Measurements from ENCODE around the gene GLIS1.

Gene GLIS1

GRCh38 chr1:53511323-53511932 is 227.5 kb downstream of the GLIS1 start:
- DNase-seq (ENCODE audit: low read depth in 2 of 2, low spot score in 1 of 2) = no peak

- DNase-seq (ENCODE audit: low read depth in 2 of 2, low spot score in 1 of 2) = no peak
These were observed 228.7 kb downstream of the GLIS1 start for GRCh38 chr1:53510215-53510614.

GRCh38 chr1:53509775-53510174 is 229.2 kb downstream of the GLIS1 start:
- no peak for DNase-seq (ENCODE audit: low read depth in 2 of 2, low spot score in 1 of 2)

- DNase-seq (ENCODE audit: low read depth in 2 of 2, low spot score in 1 of 2) = no peak
These were observed 229.8 kb downstream of the GLIS1 start for GRCh38 chr1:53508991-53509666.

- no peak for DNase-seq (ENCODE audit: low read depth in 2 of 2, low spot score in 1 of 2)
These were observed 230.6 kb downstream of the GLIS1 start for GRCh38 chr1:53508056-53508990.

- DNase-seq (ENCODE audit: low read depth in 2 of 2, low spot score in 1 of 2) = no peak
These were observed 231.7 kb downstream of the GLIS1 start for GRCh38 chr1:53507116-53507820.

- no peak for DNase-seq (ENCODE audit: low read depth in 2 of 2, low spot score in 1 of 2)
These were observed 232.5 kb downstream of the GLIS1 start for GRCh38 chr1:53506355-53507050.

GRCh38 chr1:53505891-53506290 is 233.1 kb downstream of the GLIS1 start:
- no peak for DNase-seq (ENCODE audit: low read depth in 2 of 2, low spot score in 1 of 2)

- DNase-seq (ENCODE audit: low read depth in 2 of 2, low spot score in 1 of 2) = no peak
These were observed 233.6 kb downstream of the GLIS1 start for GRCh38 chr1:53505401-53505800.

- DNase-seq (ENCODE audit: low read depth in 2 of 2, low spot score in 1 of 2) = no peak
These were observed 234.1 kb downstream of the GLIS1 start for GRCh38 chr1:53504901-53505300.

- DNase-seq (ENCODE audit: low read depth in 2 of 2, low spot score in 1 of 2) = no peak
These were observed 235.3 kb downstream of the GLIS1 start for GRCh38 chr1:53503433-53504217.

- DNase-seq (ENCODE audit: low read depth in 2 of 2, low spot score in 1 of 2) = no peak
These were observed 236.1 kb downstream of the GLIS1 start for GRCh38 chr1:53502641-53503432.

GRCh38 chr1:53501065-53502005 is 237.6 kb downstream of the GLIS1 start:
- no peak for DNase-seq (ENCODE audit: low read depth in 2 of 2, low spot score in 1 of 2)

- no peak for DNase-seq (ENCODE audit: low read depth in 2 of 2, low spot score in 1 of 2)
These were observed 238.5 kb downstream of the GLIS1 start for GRCh38 chr1:53500204-53501064.

GRCh38 chr1:53499257-53500203 is 239.4 kb downstream of the GLIS1 start:
- no peak for DNase-seq (ENCODE audit: low read depth in 2 of 2, low spot score in 1 of 2)

GRCh38 chr1:53498555-53499131 is 240.3 kb downstream of the GLIS1 start:
- DNase-seq (ENCODE audit: low read depth in 2 of 2, low spot score in 1 of 2) = no peak

All from stimulated activated CD8-positive, alpha-beta memory T cell treated with anti-CD3 and anti-CD28 coated beads, Interleukin-4, amount 100 ng/mL, for 1 hour (primary cell).